ENCODE data around the gene MVB12B.

MVB12B gene

DNA sequence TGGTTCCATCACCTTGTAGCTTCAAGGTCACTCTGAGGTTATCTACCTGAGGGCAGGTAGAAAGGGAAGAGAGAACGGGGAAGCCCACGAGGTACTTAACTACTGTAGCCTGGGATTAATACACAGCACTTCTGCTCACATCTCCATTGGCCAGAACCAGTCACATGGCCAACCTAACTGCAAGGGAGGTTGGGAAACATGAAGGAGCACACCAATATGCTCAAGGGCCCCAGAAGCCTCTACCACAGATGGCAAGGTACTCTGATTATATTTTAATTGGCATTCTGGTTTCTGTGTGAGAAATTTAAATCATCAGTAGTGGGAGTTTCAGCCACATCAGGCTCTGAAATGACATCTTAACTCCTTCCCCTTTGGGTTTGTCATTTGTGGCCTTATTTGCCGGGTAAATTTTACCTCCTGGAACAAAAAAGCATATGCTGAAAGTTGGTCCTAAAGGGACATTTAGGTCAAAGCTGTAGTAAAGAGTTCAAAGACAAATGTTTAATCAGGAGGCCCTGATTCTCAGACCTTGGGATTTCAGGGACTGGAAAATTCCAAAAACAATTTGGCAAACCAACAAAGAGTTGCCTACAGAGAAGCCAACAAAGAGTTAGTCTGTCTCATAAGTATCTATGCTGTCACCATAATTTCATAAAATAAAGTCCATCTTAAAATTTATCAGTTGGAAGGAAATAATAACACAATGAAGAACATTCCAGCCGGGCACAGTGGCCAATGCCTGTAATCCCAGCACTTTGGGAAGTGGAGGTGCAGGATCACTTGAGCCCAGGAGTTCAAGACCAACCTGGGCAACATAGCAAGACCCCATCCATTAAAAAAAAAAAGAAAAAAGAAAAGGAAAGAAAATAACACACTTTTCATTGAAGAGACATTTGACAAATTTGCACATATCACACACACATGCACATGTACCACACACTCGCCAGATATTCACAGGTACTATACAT is 13.8 kb upstream of the MVB12B start:
- Mint-ChIP-seq H3K36me3 (ENCODE audit: low read depth) (no peaks in the 10 kb centered on the region), H3K27me3 (ENCODE audit: low read depth) (peaks cover 22% of the 10 kb centered on the region), H3K9me3 (no peaks in the 10 kb centered on the region), H3K27ac (no peak overlapping the region), H3K4me3 (no peak overlapping the region), H3K4me1 (ENCODE audit: low read depth) (no peaks in the 10 kb centered on the region)
- DNase-seq (ENCODE audit: low spot score), result no peak

DNA sequence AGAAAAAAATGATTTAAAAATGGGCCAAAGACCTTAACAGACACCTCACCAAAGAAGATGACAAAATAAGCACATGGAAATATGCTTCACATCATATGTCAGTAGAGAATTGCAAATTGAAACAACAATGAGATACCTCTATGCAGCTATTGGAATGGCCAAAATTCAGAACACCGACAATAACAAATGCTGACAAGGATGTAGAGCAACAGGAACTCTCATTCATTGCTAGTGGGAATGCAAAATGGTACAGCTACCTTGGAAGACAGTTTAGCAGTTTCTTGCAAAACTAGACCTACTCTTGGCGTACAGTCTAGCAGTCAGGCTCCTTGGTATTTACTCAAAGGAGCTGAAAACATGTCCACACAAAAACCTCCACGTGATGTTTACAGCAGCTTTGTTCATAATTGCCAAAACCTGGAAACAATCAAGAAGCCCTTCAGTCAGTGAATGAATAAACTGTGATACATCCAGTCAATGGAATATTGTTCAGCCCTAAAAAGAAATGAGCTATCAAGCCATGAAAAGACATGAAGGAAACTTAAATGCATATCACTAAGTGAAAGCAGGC is 10.5 kb upstream of the MVB12B start:
- Mint-ChIP-seq H3K4me1 (ENCODE audit: low read depth) (no peaks in the 10 kb centered on the region), H3K4me3 (no peak overlapping the region), H3K27ac (no peak overlapping the region), H3K9me3 (no peaks in the 10 kb centered on the region), H3K27me3 (ENCODE audit: low read depth) (peaks cover 29% of the 10 kb centered on the region), H3K36me3 (ENCODE audit: low read depth) (no peaks in the 10 kb centered on the region)
- no peak for DNase-seq (ENCODE audit: low spot score)

DNA sequence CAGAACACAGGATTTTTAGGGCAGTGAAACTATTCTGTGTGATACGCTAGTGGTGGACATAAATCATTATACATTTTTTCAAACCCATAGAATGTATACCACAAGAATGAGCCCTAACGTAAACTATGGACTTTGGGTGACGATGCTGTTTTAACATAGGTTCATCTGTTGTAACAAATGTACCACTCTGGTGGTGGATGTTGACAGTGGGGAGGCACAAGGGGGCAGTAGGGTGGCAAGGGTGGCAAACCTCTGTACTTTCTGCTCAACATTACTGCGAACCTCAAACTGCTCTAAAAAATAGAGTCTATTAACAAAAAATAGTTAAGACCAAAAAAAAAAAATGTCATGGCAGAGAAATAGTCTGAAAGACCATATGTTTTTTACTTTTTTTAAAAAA is 9.1 kb upstream of the MVB12B start:
- Mint-ChIP-seq H3K4me1 (ENCODE audit: low read depth) (no peaks in the 10 kb centered on the region), H3K4me3 (no peak overlapping the region), H3K9me3 (no peaks in the 10 kb centered on the region), H3K27ac (no peak overlapping the region), H3K27me3 (ENCODE audit: low read depth) (peaks cover 31% of the 10 kb centered on the region), H3K36me3 (ENCODE audit: low read depth) (no peaks in the 10 kb centered on the region)
- no peak for DNase-seq (ENCODE audit: low spot score)

DNA sequence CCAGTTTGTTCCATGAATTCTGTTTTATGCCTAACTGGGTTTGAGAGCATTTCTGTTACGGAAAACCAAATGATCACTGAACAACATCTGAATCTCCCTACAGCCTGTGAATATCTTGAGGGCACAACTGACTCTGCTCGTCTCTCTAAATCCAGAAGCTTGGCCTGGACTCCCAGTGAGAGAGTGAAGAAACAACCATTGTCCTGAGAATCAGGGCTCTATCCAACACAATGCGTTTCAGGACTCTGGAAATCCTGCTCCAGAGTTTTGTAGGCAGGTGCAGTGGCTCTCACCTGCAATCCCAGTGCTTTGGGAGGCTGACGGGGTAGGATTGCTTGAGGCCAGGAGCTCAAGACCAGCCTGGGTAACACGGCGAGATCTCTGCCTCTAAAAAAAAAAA is 7.8 kb upstream of the MVB12B start:
- no peak overlapping the region for H3K4me3 Mint-ChIP-seq
- H3K36me3 Mint-ChIP-seq (ENCODE audit: low read depth), result no peaks in the 10 kb centered on the region
- no peak overlapping the region for H3K27ac Mint-ChIP-seq
- peaks cover 35% of the 10 kb centered on the region for H3K27me3 Mint-ChIP-seq (ENCODE audit: low read depth)
- no peak for DNase-seq (ENCODE audit: low spot score)
- H3K9me3 Mint-ChIP-seq, result peaks cover 4% of the 10 kb centered on the region
- H3K4me1 Mint-ChIP-seq (ENCODE audit: low read depth), result no peaks in the 10 kb centered on the region

DNA sequence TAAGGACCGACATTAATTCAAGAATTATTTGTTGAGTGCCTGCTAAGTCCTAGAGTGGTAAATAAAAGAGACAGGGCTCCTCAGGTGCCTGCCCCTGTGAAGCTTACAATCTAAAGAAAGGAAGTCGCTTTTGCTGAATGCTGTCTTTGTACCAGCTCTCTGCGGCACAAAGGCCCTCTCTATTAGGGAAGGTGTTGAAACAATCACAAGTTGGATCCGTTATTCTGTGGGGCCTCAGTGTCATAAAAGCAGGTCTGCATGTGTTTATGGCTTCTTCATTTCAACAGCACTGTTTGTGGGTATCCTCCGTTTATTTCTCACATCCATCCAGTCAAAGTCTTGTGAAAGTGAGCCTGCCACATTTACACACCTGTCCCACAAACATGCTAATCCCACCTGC is 7.0 kb upstream of the MVB12B start:
- H3K36me3 Mint-ChIP-seq (ENCODE audit: low read depth), result no peaks in the 10 kb centered on the region
- no peak overlapping the region for H3K4me3 Mint-ChIP-seq
- peaks cover 33% of the 10 kb centered on the region for H3K27me3 Mint-ChIP-seq (ENCODE audit: low read depth)
- peaks cover 8% of the 10 kb centered on the region for H3K9me3 Mint-ChIP-seq
- DNase-seq (ENCODE audit: low spot score), result no peak
- no peak overlapping the region for H3K27ac Mint-ChIP-seq
- no peaks in the 10 kb centered on the region for H3K4me1 Mint-ChIP-seq (ENCODE audit: low read depth)

DNA sequence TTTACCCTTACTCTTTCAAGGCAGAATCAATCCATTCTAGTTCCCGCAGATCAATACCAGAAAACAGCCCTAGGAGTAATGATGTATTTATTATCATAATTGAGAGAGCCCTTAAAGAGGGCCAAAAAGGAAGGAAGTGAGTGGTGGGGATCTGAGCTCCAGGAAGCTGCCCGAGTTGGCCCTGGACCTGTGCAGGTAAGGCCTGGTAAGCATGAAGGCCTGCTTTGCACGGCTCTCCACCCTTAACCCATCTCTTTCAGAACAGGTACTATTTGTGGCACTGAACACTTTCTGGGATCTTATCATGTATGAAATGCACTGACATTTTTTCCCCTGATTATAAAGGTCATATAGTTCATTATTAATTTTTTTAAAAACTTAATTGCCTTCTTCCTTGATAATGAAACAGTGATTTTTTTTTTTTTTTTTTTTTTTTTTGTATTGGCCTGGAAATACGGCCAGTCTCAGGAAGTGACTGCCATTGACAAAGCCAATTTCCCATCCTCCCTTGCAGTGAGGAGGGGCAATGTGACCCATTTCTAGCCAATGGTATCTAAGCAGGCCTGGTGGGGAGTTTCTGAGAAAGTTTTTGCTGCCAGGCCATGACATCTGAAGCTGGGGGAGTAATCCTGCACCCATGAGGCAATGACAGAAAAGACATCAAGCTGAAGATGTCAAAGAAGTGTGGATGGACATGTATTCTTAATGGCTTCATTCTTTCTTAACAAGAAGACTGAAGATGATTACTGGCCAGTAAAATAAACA is 6.3 kb upstream of the MVB12B start:
- no peaks in the 10 kb centered on the region for H3K36me3 Mint-ChIP-seq (ENCODE audit: low read depth)
- H3K4me1 Mint-ChIP-seq (ENCODE audit: low read depth), result no peaks in the 10 kb centered on the region
- H3K27ac Mint-ChIP-seq, result no peak overlapping the region
- no peak for DNase-seq (ENCODE audit: low spot score)
- H3K27me3 Mint-ChIP-seq (ENCODE audit: low read depth), result peaks cover 31% of the 10 kb centered on the region
- no peak overlapping the region for H3K4me3 Mint-ChIP-seq
- H3K9me3 Mint-ChIP-seq, result peaks cover 15% of the 10 kb centered on the region

DNA sequence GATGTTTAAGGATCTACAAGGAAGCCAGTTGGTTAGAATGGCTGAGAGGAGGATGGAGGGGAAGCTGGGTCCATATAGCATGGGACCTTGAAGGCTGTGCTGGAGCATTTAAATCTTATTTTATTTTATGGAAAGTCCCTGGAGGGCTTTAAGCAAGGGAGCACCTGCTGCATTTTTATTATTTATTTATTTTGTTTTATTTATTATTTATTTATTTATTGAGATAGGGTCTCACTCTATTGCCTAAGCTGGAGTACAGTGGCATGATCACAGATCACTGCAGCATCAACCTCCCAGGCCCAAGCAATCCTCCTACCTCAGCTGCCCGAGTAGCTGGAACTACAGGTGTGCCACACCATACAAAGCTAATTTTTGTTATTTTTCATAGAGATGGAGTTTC is 4.9 kb upstream of the MVB12B start:
- DNase-seq (ENCODE audit: low spot score), result no peak
- no peaks in the 10 kb centered on the region for H3K4me1 Mint-ChIP-seq (ENCODE audit: low read depth)
- H3K36me3 Mint-ChIP-seq (ENCODE audit: low read depth), result no peaks in the 10 kb centered on the region
- no peak overlapping the region for H3K4me3 Mint-ChIP-seq
- H3K9me3 Mint-ChIP-seq, result peaks cover 19% of the 10 kb centered on the region
- no peak overlapping the region for H3K27ac Mint-ChIP-seq
- peaks cover 38% of the 10 kb centered on the region for H3K27me3 Mint-ChIP-seq (ENCODE audit: low read depth)

DNA sequence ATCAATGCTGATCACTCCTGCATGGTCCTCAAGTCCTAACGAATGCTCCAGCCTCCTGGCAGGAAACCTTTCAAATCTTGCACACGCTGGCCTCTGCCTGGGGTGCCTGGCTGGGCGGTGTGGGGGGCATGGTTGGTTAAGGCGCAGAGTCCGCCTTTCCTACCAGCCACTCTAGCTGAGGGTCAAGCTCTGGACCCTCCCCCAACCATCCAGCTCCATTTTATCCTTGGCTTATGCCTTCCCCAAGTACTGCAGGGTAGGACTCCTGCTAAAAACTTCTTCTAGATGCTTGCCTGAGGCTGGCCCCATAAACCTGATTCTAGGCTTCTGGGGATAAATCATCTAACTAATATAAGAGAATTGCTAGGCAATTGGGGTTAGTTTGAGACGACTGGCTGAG is 808 bp upstream of the MVB12B start:
- Mint-ChIP-seq H3K36me3 (ENCODE audit: low read depth) (no peaks in the 10 kb centered on the region), H3K4me1 (ENCODE audit: low read depth) (peaks cover 4% of the 10 kb centered on the region), H3K27me3 (ENCODE audit: low read depth) (peaks cover 57% of the 10 kb centered on the region), H3K27ac (no peak overlapping the region), H3K4me3 (peak overlapping the region; percentile 69), H3K9me3 (peaks cover 19% of the 10 kb centered on the region)
- DNase-seq (ENCODE audit: low spot score), result no peak

DNA sequence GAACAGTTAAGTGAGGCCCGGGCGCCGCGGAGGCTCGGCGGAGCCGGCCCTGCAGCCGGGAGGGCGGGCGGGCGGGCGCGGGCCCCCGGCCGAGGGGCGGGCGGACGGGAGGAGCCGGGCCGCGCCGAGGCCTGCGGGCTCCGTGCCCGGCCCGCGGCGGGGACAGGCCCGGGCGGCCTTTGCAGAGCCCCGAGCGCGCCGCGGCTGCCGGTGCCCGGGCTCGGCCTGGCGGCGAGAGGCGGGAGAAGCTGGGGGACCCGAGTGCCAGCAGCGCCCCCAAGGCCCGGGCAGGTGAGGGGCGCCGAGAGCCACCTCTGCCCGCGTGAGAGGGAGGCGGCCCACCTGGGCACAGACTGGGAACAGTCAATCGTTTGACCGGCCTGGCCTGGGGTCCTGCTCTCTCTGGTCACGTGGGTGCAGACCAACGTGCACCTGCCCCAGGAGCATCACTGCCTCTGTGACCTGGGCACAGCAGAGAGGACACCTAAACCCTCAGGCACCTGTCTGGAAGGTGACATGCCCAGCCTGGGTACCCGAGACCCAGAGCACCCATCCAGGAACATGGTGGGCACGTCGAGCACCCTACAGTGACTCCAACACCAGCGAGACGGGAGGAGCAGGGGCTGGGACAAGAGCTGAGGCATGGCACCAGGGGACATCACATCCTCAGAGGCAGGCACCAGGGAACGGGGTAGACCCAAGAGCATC is 531 bp downstream of the MVB12B start:
- no peak overlapping the region for H3K27ac Mint-ChIP-seq
- H3K4me3 Mint-ChIP-seq, result peak overlapping the region; percentile 50
- peaks cover 19% of the 10 kb centered on the region for H3K9me3 Mint-ChIP-seq
- H3K27me3 Mint-ChIP-seq (ENCODE audit: low read depth), result peaks cover 58% of the 10 kb centered on the region
- H3K36me3 Mint-ChIP-seq (ENCODE audit: low read depth), result no peaks in the 10 kb centered on the region
- no peak for DNase-seq (ENCODE audit: low spot score)
- peaks cover 4% of the 10 kb centered on the region for H3K4me1 Mint-ChIP-seq (ENCODE audit: low read depth)

DNA sequence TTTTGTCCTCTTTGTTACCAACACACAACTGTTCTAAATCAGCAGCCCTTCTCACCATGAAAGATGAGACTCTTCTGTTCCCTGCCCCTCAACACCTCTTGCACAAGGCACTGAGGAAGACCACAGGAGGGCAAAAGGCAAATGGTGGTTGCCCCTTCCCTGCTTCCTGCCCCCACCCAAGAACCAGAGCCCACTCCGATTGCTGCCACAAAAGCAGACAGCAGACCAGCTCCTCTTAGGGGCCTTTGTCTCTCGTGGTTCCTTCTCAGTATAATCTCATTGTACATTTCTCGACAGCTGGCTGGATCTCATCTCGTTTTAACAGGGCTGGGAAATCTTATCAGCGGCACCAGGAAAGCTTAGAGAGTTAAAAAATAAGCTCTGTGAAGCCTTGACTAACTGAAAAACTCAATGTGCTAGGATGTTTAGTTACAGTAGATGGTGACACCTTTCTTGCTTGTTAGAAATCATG is 1.1 kb downstream of the MVB12B start:
- Mint-ChIP-seq H3K27me3 (ENCODE audit: low read depth) (peaks cover 61% of the 10 kb centered on the region), H3K4me3 (peak overlapping the region; percentile 50), H3K36me3 (ENCODE audit: low read depth) (no peaks in the 10 kb centered on the region), H3K27ac (no peak overlapping the region), H3K4me1 (ENCODE audit: low read depth) (peaks cover 4% of the 10 kb centered on the region), H3K9me3 (peaks cover 19% of the 10 kb centered on the region)
- no peak for DNase-seq (ENCODE audit: low spot score)

DNA sequence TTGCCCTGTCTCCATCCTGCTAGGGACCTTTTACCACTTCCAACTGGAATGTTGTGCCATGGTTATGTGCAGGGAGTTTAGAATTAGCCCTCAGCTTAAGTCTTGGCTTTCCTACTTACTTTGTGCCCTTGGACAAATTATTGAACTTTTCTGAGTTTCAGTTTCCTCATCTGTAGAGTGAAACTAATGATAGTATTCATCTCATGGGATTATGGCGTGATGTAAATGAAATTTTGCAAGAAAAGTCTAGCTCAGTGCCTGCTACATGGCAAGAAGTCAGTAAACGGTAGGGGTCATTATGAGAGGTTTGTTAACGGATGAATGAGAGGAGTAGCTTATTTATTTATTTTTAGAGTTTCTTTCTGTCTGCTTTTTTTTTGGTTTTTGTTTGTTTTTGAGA is 1.8 kb downstream of the MVB12B start:
- no peak overlapping the region for H3K27ac Mint-ChIP-seq
- peaks cover 4% of the 10 kb centered on the region for H3K4me1 Mint-ChIP-seq (ENCODE audit: low read depth)

DNA sequence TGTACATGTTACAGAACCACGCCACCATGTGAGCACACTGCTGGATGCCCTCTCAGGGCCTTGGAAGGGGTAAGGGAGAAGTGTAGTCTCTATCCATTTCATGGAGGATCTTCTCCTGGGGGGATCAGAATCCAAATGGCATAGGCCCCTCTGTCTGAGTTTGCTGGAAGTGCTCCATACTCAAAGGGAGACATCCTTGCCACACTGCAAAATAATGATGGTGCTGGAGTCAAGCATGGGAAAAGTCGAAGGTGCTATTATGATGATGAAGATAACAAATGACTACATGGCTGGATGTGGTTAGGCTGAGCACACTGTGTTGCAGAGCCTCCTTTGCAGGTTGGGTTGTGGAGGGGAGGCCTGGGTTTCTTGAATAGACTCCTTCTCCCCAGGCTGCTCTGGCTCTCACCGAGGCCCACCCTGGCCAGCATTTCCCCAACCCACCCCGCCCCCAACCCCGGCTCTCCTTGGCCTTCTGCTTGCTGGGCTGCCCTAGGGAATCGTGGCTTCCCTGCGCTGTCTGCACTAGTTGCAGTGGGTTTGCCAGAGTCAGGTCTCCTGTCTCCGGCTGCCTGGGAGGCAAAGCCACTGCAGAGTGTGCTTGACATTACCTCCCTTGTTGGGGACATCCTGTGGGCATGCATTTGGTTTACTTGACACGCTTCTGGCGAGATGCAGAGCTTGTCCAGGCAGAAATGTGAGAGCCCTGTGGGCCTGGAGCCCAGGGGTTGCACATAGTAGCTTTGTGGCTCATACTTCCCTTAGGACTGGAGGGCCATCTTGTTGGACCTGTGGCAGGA is 3.0 kb downstream of the MVB12B start:
- H3K4me3 Mint-ChIP-seq, result no peak overlapping the region
- peaks cover 4% of the 10 kb centered on the region for H3K4me1 Mint-ChIP-seq (ENCODE audit: low read depth)
- H3K27ac Mint-ChIP-seq, result no peak overlapping the region
- H3K27me3 Mint-ChIP-seq (ENCODE audit: low read depth), result peaks cover 53% of the 10 kb centered on the region
- peaks cover 11% of the 10 kb centered on the region for H3K9me3 Mint-ChIP-seq
- no peaks in the 10 kb centered on the region for H3K36me3 Mint-ChIP-seq (ENCODE audit: low read depth)
- no peak for DNase-seq (ENCODE audit: low spot score)

More for the DNA sequence above, 1.8 kb downstream of the MVB12B start:
- Mint-ChIP-seq H3K4me3 (peak overlapping the region; percentile 50), H3K27me3 (ENCODE audit: low read depth) (peaks cover 60% of the 10 kb centered on the region), H3K36me3 (ENCODE audit: low read depth) (no peaks in the 10 kb centered on the region), H3K9me3 (peaks cover 19% of the 10 kb centered on the region)
- no peak for DNase-seq (ENCODE audit: low spot score)

DNA sequence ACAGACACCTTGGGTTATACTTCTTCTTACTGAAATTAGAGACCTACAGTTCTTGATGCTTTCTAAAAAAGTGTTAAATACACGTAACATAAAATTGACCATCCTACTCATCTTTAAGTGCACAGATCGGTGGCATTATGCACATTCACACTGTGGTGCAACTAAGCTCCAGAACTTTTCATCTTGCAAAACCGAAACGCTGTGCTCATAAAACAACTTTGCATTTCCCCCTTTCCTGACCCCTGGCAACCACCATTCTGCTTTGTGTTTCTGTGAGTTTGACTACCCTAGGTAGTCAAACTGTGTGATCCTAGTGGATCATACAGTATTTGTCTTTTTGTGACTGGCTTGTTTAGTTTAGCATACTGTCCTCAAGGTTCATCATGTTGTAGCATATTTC is 3.9 kb downstream of the MVB12B start:
- H3K4me1 Mint-ChIP-seq (ENCODE audit: low read depth), result peaks cover 4% of the 10 kb centered on the region
- no peak for DNase-seq (ENCODE audit: low spot score)
- no peak overlapping the region for H3K4me3 Mint-ChIP-seq
- H3K27me3 Mint-ChIP-seq (ENCODE audit: low read depth), result peaks cover 47% of the 10 kb centered on the region
- no peak overlapping the region for H3K27ac Mint-ChIP-seq
- peaks cover 2% of the 10 kb centered on the region for H3K9me3 Mint-ChIP-seq
- H3K36me3 Mint-ChIP-seq (ENCODE audit: low read depth), result no peaks in the 10 kb centered on the region
